GM12878 (cell line): ENCODE data around the gene LHFPL3.

Source experiments
- CTCF ChIP-seq, 3 experiments: IDR thresholded peaks in 2 of 3; conservative IDR thresholded peaks in 1 of 3; 2 replicates each; pipeline ENCODE4 v1.5.1; 2011; ENCODE audit warnings: low read depth in 3 of 3, low read length in 3 of 3, mild to moderate bottlenecking in 3 of 3, control low read depth in 2 of 3, moderate library complexity in 2 of 3, inconsistent platforms in 1 of 3, mixed read lengths in 1 of 3; ENCODE audit not compliant: control insufficient read depth in 2 of 3, insufficient read depth in 1 of 3; ENCODE audit errors: extremely low read depth in 1 of 3
- PKNOX1 ChIP-seq: fragments of 450-650 bp; IDR thresholded peaks from 2 replicates; pipeline ENCODE4 v1.6.1; 2016; ENCODE audit warnings: mild to moderate bottlenecking

- TF ChIP-seq CTCF (IDR thresholded peaks at IDR 0.05 in 2 of 3, conservative IDR thresholded peaks at IDR 0.05 in 1 of 3; ENCODE audit: control insufficient read depth in 2 of 3, extremely low read depth in 1 of 3, insufficient read depth in 1 of 3, low read depth in 3 of 3, low read length in 3 of 3) (no peak), PKNOX1 (no peak)
Measured at GRCh38 chr7:104450861-104451260, 122.5 kb downstream of the LHFPL3 start.
